SK-N-SH (cell line): ENCODE results near the gene IRAK4. TPM values are rescaled to one million over a fixed set of nuclear protein-coding genes. Genes with fewer than 3 reads are reported as not detected.

Experiments
- CTCF ChIA-PET: fragments of 300-600, 350-600 bp; formaldehyde crosslinking; extraction: SDS; loops from one replicate; lab custom pipeline; 2021; lab: Yijun Ruan, JAX
- POLR2A ChIA-PET: fragments of 350-600 bp; sonication (Branson Sonifier 250); formaldehyde crosslinking; extraction: SDS; loops from one replicate; lab custom pipeline; 2020; ENCODE audit warnings: antibody characterized with exemption, inconsistent platforms; lab: Yijun Ruan, JAX
- DNase-seq: peaks from one replicate; pipeline ENCODE4 v3.0.0; 2012
- H2AFZ ChIP-seq: fragments of 200-600 bp; sonication (generic); 2 replicates; pipeline ENCODE4 v1.8.1; 2016; ENCODE audit warnings: antibody characterized with exemption, mild to moderate bottlenecking, low read depth
- H3F3A ChIP-seq: fragments of 200-600 bp; sonication (generic); replicated peaks from 2 replicates; pipeline ENCODE3; 2016; ENCODE audit warnings: antibody characterized with exemption, mild to moderate bottlenecking; ENCODE audit not compliant: insufficient read depth
- H3K27ac ChIP-seq, 2 experiments: fragments of 200-500 bp in 1 of 2; fragments of 200-600 bp in 1 of 2; sonication (Bioruptor generic) in 1 of 2; sonication (generic), shearing (Covaris generic) in 1 of 2; 2 replicates each; pipeline versions ENCODE4 v1.5.1 to v1.6.1; 2014 to 2016; ENCODE audit warnings: low read depth in 2 of 2, inconsistent platforms in 1 of 2, low read length in 1 of 2, mild to moderate bottlenecking in 1 of 2, mixed read lengths in 1 of 2
- H3K27me3 ChIP-seq: fragments of 200-600 bp; sonication (generic), shearing (Covaris generic); 2 replicates; pipeline ENCODE4 v1.6.1; 2016; ENCODE audit warnings: mixed run types; ENCODE audit not compliant: insufficient read depth
- H3K36me3 ChIP-seq, 2 experiments: fragments of 200-500 bp in 1 of 2; fragments of 200-600 bp in 1 of 2; sonication (Bioruptor generic) in 1 of 2; sonication (generic) in 1 of 2; replicated peaks in 1 of 2; 2 replicates each; pipeline versions ENCODE3 to v1.5.1; 2014 to 2016; ENCODE audit warnings: low read length in 1 of 2, mild to moderate bottlenecking in 1 of 2; ENCODE audit not compliant: insufficient read depth in 2 of 2, control insufficient read depth in 1 of 2
- H3K4me1 ChIP-seq, 2 experiments: fragments of 200-500 bp in 1 of 2; fragments of 200-600 bp in 1 of 2; sonication (Bioruptor generic) in 1 of 2; sonication (generic), shearing (Covaris generic) in 1 of 2; 2 replicates each; pipeline versions ENCODE4 v1.5.1 to v1.6.1; 2014 to 2016; ENCODE audit warnings: low read depth in 1 of 2, low read length in 1 of 2, mixed run types in 1 of 2; ENCODE audit not compliant: insufficient read depth in 2 of 2, control insufficient read depth in 1 of 2
- H3K4me2 ChIP-seq: fragments of 200-600 bp; sonication (generic), shearing (Covaris generic); 2 replicates; pipeline ENCODE4 v1.6.1; 2017; ENCODE audit warnings: mixed run types
- H3K4me3 ChIP-seq, 2 experiments: fragments of 200-500 bp in 1 of 2; fragments of 200-600 bp in 1 of 2; sonication (Bioruptor generic) in 1 of 2; sonication (generic), shearing (Covaris generic) in 1 of 2; 2 replicates each; pipeline versions ENCODE4 v1.5.1 to v1.8.1; 2014 to 2016; ENCODE audit warnings: low read depth in 2 of 2, inconsistent platforms in 1 of 2, low read length in 1 of 2, mild to moderate bottlenecking in 1 of 2, mixed read lengths in 1 of 2, moderate library complexity in 1 of 2
- H3K79me2 ChIP-seq: fragments of 200-600 bp; sonication (generic); 2 replicates; pipeline ENCODE4 v1.8.1; 2017; ENCODE audit warnings: mild to moderate bottlenecking; ENCODE audit not compliant: insufficient read depth
- H3K9ac ChIP-seq: fragments of 200-600 bp; sonication (generic); 2 replicates; pipeline ENCODE4 v1.6.1; 2017; ENCODE audit warnings: mixed run types
- H3K9me2 ChIP-seq: fragments of 200-600 bp; sonication (generic); 2 replicates; pipeline ENCODE4 v1.6.1; 2017; ENCODE audit warnings: mixed run types
- H3K9me3 ChIP-seq: fragments of 200-600 bp; sonication (generic); 2 replicates; pipeline ENCODE4 v1.6.1; 2017; ENCODE audit warnings: mixed run types, mild to moderate bottlenecking, moderate library complexity
- H4K20me1 ChIP-seq: fragments of 200-600 bp; sonication (generic); 2 replicates; pipeline ENCODE4 v1.6.1; 2017; ENCODE audit warnings: mild to moderate bottlenecking, mixed run types; ENCODE audit not compliant: insufficient read depth
- CTCF ChIP-seq: fragments of 200-600 bp; sonication (generic); IDR thresholded peaks from 2 replicates; pipeline ENCODE4 v1.6.1; 2017; ENCODE audit warnings: antibody characterized with exemption, mild to moderate bottlenecking, moderate library complexity
- ELF1 ChIP-seq: IDR thresholded peaks from 2 replicates; pipeline ENCODE4 v1.4.0; 2012
- EP300 ChIP-seq, 2 experiments: IDR thresholded peaks; 2 replicates each; pipeline versions ENCODE4 v1.4.0 to v1.6.1; 2012; ENCODE audit warnings: borderline replicate concordance in 1 of 2, low read depth in 1 of 2, low read length in 1 of 2
- FOXJ3 ChIP-seq: sonication (generic); formaldehyde crosslinking; IDR thresholded peaks from 2 replicates; pipeline ENCODE4 v1.5.1; 2020; ENCODE audit warnings: mild to moderate bottlenecking, missing genetic modification reagents
- GABPA ChIP-seq: IDR thresholded peaks from 2 replicates; pipeline ENCODE4 v1.4.0; 2012; ENCODE audit warnings: low read depth, mild to moderate bottlenecking
- GATA2 ChIP-seq: sonication (generic); formaldehyde crosslinking; IDR thresholded peaks from 2 replicates; pipeline ENCODE4 v1.5.0; 2020; ENCODE audit warnings: mild to moderate bottlenecking, missing genetic modification reagents
- IRF3 ChIP-seq: fragments of 150-350 bp; IDR thresholded peaks from 2 replicates; pipeline ENCODE4 v1.6.1; 2016; ENCODE audit warnings: mild to moderate bottlenecking, low read depth, low read length
- JUND ChIP-seq: IDR thresholded peaks from 2 replicates; pipeline ENCODE4 v1.4.0; 2012
- MAX ChIP-seq: IDR thresholded peaks from 2 replicates; pipeline ENCODE4 v1.4.0; 2012; ENCODE audit warnings: low read depth
- POLR2AphosphoS5 ChIP-seq: IDR thresholded peaks from 2 replicates; pipeline ENCODE4 v1.6.1; 2012; ENCODE audit warnings: low read depth, low read length
- REST ChIP-seq: IDR thresholded peaks from 2 replicates; pipeline ENCODE4 v1.6.1; 2012; ENCODE audit warnings: mild to moderate bottlenecking, low read depth, low read length, moderate library complexity
- SIN3A ChIP-seq: IDR thresholded peaks from 2 replicates; pipeline ENCODE4 v1.6.1; 2012; ENCODE audit warnings: low read depth, mild to moderate bottlenecking, low read length, moderate library complexity, borderline replicate concordance
- SMC3 ChIP-seq: IDR thresholded peaks from 2 replicates; pipeline ENCODE4 v1.6.1; 2012; ENCODE audit warnings: low read depth, low read length, improper control_type of control experiment
- TAF1 ChIP-seq: IDR thresholded peaks from 2 replicates; pipeline ENCODE4 v1.6.1; 2012; ENCODE audit warnings: low read depth, mild to moderate bottlenecking, low read length, moderate library complexity, borderline replicate concordance
- TCF12 ChIP-seq: IDR thresholded peaks from 2 replicates; pipeline ENCODE4 v1.4.0; 2012
- USF1 ChIP-seq: IDR thresholded peaks from 2 replicates; pipeline ENCODE4 v1.4.0; 2012; ENCODE audit warnings: low read depth, borderline replicate concordance
- USF2 ChIP-seq: fragments of 150-350 bp; IDR thresholded peaks from 2 replicates; pipeline ENCODE4 v1.6.1; 2017; ENCODE audit warnings: antibody characterized with exemption, low read length, low read depth, borderline replicate concordance
- YY1 ChIP-seq: IDR thresholded peaks from 2 replicates; pipeline ENCODE4 v1.4.0; 2012; ENCODE audit warnings: low read depth, mild to moderate bottlenecking
- ZBTB33 ChIP-seq: IDR thresholded peaks from 2 replicates; pipeline ENCODE4 v1.4.0; 2012; ENCODE audit warnings: low read depth, borderline replicate concordance
- WGBS: methylation state at CpG from one replicate; pipeline ENCODE4 v1.1.6; 2017; ENCODE audit warnings: low lambda C conversion rate; 5-methylcytosine and 5-hydroxymethylcytosine counted together
- polyA plus RNA-seq, 3 experiments: library from polyadenylated mRNA; depleted of rRNA; stranded (reverse); fragments of >200 nt; gene quantifications; 2 replicates each; pipeline ENCODE4 v1.2.3, GENCODE V29; 2012

IRAK4 gene
- polyA plus RNA-seq, 1 of the 3 experiments (the other 2 are of a cell fraction), result 5.1 TPM

- 94% methylated on average over 3 of the region's 3 CpGs for WGBS
- no peaks in the 10 kb centered on the region for H3K9me3 ChIP-seq
- peak overlapping the region; percentile 76; the same call in 1 of the 2 replicates for H3K4me2 ChIP-seq
- no peak overlapping the region for H3K9ac ChIP-seq
- H4K20me1 ChIP-seq, result peaks cover 18% of the 10 kb centered on the region
- H3K27ac ChIP-seq, result no peak overlapping the region; a peak in 2 of 4 replicates
- ChIA-PET POLR2A (interaction anchor here (2.5 kb wide), 1 partner anchor 28 kb away, joined by 16 read pairs; the partner anchor contains the start of gene TMEM117), CTCF (interaction anchor here (1.1 kb wide), 1 partner anchor 75 kb away, joined by 4 read pairs; no protein-coding TSS in a partner anchor)
- peaks cover 3% of the 10 kb centered on the region for H3F3A ChIP-seq
- peak overlapping the region; percentile 91 for H2AFZ ChIP-seq
- H3K4me1 ChIP-seq, result peaks cover 0 to 11% of the 10 kb centered on the region in 2 experiments; a peak in 2 of 4 replicates
- peak overlapping the region in 1 of 2 experiments; percentile 94; a peak in 1 of 4 replicates for H3K4me3 ChIP-seq
- H3K36me3 ChIP-seq, result peaks cover 19 to 20% of the 10 kb centered on the region in 2 experiments
- no peaks in the 10 kb centered on the region for H3K27me3 ChIP-seq
- no peak for DNase-seq
- no peaks in the 10 kb centered on the region for H3K9me2 ChIP-seq
- peaks cover 37% of the 10 kb centered on the region for H3K79me2 ChIP-seq
- TF ChIP-seq GABPA, result no peak
- TF ChIP-seq ZBTB33, result no peak
- TF ChIP-seq YY1, result no peak
- TF ChIP-seq IRF3, result no peak
- TF ChIP-seq USF1, result no peak
- TF ChIP-seq TAF1, result no peak
- no peak for TF ChIP-seq CTCF
- no peak for TF ChIP-seq JUND
- TF ChIP-seq MAX, result no peak
- no peak for TF ChIP-seq POLR2AphosphoS5
- no peak for TF ChIP-seq REST
- TF ChIP-seq USF2, result no peak
- TF ChIP-seq FOXJ3 (CRISPR knock-in tag), result no peak
- no peak for TF ChIP-seq GATA2 (CRISPR knock-in tag)
- no peak for TF ChIP-seq SIN3A
- no peak for TF ChIP-seq ELF1
- no peak for TF ChIP-seq SMC3
- no peak for TF ChIP-seq TCF12
- TF ChIP-seq EP300 (IDR thresholded peaks at IDR 0.05; ENCODE audit: borderline replicate concordance in 1 of 2, low read depth in 1 of 2, low read length in 1 of 2), result no peak
Observed at GRCh38 chr12:43807386-43807785, 48.6 kb downstream of the IRAK4 start.
